ENCODE data around the gene DPP3. TPM values are rescaled to one million over a fixed set of nuclear protein-coding genes. Genes with fewer than 3 reads are reported as not detected.

DPP3 gene
- polyA plus RNA-seq, 1 experiment = 85.2 TPM

DNA sequence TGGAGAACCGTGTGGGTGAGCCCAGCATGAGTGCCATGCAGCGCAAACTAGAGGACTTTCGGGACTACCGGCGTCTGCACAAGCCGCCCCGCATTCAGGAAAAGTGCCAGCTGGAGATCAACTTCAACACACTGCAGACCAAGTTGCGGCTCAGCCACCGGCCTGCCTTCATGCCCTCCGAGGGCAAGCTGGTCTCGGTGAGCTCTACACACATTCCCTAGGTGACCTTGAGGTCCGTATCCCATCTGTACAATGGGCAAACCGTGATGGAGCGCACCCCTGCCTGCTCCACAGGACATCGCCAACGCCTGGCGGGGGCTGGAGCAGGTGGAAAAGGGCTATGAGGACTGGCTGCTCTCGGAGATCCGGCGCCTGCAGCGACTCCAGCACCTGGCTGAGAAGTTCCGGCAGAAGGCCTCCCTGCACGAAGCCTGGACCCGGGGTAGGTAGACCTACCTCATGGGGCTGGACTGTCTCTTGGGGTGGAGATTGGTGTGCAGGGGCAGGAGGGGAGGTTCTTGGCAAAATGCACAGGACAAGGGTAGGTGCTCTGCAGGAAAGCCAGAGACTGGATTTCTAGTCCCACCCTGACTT, 77.6 kb downstream of the DPP3 start:
- no peak overlapping the region for H3K4me3 ChIP-seq (ENCODE audit: low read depth, low read length)
- TF ChIP-seq, protein P1, sequence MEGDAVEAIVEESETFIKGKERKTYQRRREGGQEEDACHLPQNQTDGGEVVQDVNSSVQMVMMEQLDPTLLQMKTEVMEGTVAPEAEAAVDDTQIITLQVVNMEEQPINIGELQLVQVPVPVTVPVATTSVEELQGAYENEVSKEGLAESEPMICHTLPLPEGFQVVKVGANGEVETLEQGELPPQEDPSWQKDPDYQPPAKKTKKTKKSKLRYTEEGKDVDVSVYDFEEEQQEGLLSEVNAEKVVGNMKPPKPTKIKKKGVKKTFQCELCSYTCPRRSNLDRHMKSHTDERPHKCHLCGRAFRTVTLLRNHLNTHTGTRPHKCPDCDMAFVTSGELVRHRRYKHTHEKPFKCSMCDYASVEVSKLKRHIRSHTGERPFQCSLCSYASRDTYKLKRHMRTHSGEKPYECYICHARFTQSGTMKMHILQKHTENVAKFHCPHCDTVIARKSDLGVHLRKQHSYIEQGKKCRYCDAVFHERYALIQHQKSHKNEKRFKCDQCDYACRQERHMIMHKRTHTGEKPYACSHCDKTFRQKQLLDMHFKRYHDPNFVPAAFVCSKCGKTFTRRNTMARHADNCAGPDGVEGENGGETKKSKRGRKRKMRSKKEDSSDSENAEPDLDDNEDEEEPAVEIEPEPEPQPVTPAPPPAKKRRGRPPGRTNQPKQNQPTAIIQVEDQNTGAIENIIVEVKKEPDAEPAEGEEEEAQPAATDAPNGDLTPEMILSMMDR (IDR thresholded peaks at IDR 0.05; ENCODE audit: insufficient read depth, low read depth, low read length) = no peak
- peaks cover 7% of the 10 kb centered on the region for H3K27me3 ChIP-seq (ENCODE audit: control insufficient read depth, insufficient read depth, low read length)
- ChIA-PET CTCF (no interaction called here), POLR2A (no interaction called here)
- no peak for DNase-seq (ENCODE audit: low read depth)
- no peaks in the 10 kb centered on the region for H3K36me3 ChIP-seq (ENCODE audit: control insufficient read depth, insufficient read depth, low read length)

Small RNAs within 50 kb of the gene (small RNA-seq; reads per million reads assigned to genes)
- not detected for gene RF00416 (ENCODE audit: insufficient read length, low read depth, low replicate concordance)

Other genes starting within 250 kb of the DPP3 start
- gene KLC2, start 222.7 kb upstream of the DPP3 start, polyA plus RNA-seq (2011; rRNA removed) = 9.8 and 16.3 TPM in 2 replicates
- gene RAB1B, start 211.8 kb upstream of the DPP3 start, polyA plus RNA-seq (2011; rRNA removed) = 170 and 251 TPM in 2 replicates
- gene CNIH2, start 202.3 kb upstream of the DPP3 start, polyA plus RNA-seq (2011; rRNA removed) = 0.75 and 1.2 TPM in 2 replicates
- 151 and 228 TPM in 2 replicates for gene YIF1A, start 191.3 kb upstream of the DPP3 start, polyA plus RNA-seq (2011; rRNA removed)
- 0.15 TPM in 1 of 2 replicates, not detected in the other for gene TMEM151A, start 188.5 kb upstream of the DPP3 start, polyA plus RNA-seq (2011; rRNA removed)
- 83.0 and 180 TPM in 2 replicates for gene CD248, start 163.4 kb upstream of the DPP3 start, polyA plus RNA-seq (2011; rRNA removed)
- 6.3 and 9.2 TPM in 2 replicates for gene RIN1, start 144.0 kb upstream of the DPP3 start, polyA plus RNA-seq (2011; rRNA removed)
- 36.7 and 46.3 TPM in 2 replicates for gene BRMS1, start 135.3 kb upstream of the DPP3 start, polyA plus RNA-seq (2011; rRNA removed)
- 12.7 and 16.8 TPM in 2 replicates for gene B4GAT1, start 132.8 kb upstream of the DPP3 start, polyA plus RNA-seq (2011; rRNA removed)
- gene SLC29A2, start 108.7 kb upstream of the DPP3 start, polyA plus RNA-seq (2011; rRNA removed) = 0.21 and 0.48 TPM in 2 replicates
- 0.43 and 0.72 TPM in 2 replicates for gene NPAS4, start 59.4 kb upstream of the DPP3 start, polyA plus RNA-seq (2011; rRNA removed)
- 52.7 and 54.5 TPM in 2 replicates for gene MRPL11, start 41.6 kb upstream of the DPP3 start, polyA plus RNA-seq (2011; rRNA removed)
- 4.9 and 8.0 TPM in 2 replicates for gene PELI3, start 13.5 kb upstream of the DPP3 start, polyA plus RNA-seq (2011; rRNA removed)
- gene BBS1, start 30.2 kb downstream of the DPP3 start, polyA plus RNA-seq (2011; rRNA removed) = 24.0 and 31.1 TPM in 2 replicates
- 9.1 and 11.9 TPM in 2 replicates for gene ZDHHC24, start 65.6 kb downstream of the DPP3 start, polyA plus RNA-seq (2011; rRNA removed)
- not detected in 2 replicates for gene ACTN3, start 66.5 kb downstream of the DPP3 start, polyA plus RNA-seq (2011; rRNA removed)
- gene CTSF, start 88.2 kb downstream of the DPP3 start, polyA plus RNA-seq (2011; rRNA removed) = 30.4 and 44.0 TPM in 2 replicates
- gene CCDC87, start 112.6 kb downstream of the DPP3 start, polyA plus RNA-seq (2011; rRNA removed) = 0.12 and 0.15 TPM in 2 replicates
- 23.9 and 36.4 TPM in 2 replicates for gene CCS, start 112.8 kb downstream of the DPP3 start, polyA plus RNA-seq (2011; rRNA removed)
- gene RBM14, start 136.2 kb downstream of the DPP3 start, polyA plus RNA-seq (2011; rRNA removed) = 16.9 and 18.6 TPM in 2 replicates
- 183 and 213 TPM in 2 replicates for gene RBM4, start 158.3 kb downstream of the DPP3 start, polyA plus RNA-seq (2011; rRNA removed)
- 26.7 and 29.6 TPM in 2 replicates for gene RBM4B, start 197.5 kb downstream of the DPP3 start, polyA plus RNA-seq (2011; rRNA removed)
- gene SPTBN2, start 248.8 kb downstream of the DPP3 start, polyA plus RNA-seq (2011; rRNA removed) = 0.07 and 0.25 TPM in 2 replicates

All from BJ (cell line).